ENCODE measurements around the gene PSMC3.

PSMC3 gene

GRCh38 chr11:47440054-47440476 is 13.8 kb upstream of the PSMC3 start:
- Histone ChIP-seq H3K4me3 (ENCODE audit: low read length) (no peak overlapping the region), H3K36me3 (ENCODE audit: control insufficient read depth, insufficient read depth, low read length) (no peaks in the 10 kb centered on the region), H3K27me3 (ENCODE audit: control insufficient read depth, insufficient read depth, low read length) (no peaks in the 10 kb centered on the region), H3K4me1 (ENCODE audit: control insufficient read depth, insufficient read depth, low read length) (peaks cover 7% of the 10 kb centered on the region), H3K9ac (ENCODE audit: low read length) (no peak overlapping the region), H3K9me3 (ENCODE audit: control insufficient read depth, low read length) (no peaks in the 10 kb centered on the region)

GRCh38 chr11:47438721-47439120 is 12.5 kb upstream of the PSMC3 start:
- Histone ChIP-seq H3K36me3 (ENCODE audit: control insufficient read depth, insufficient read depth, low read length) (no peaks in the 10 kb centered on the region), H3K9me3 (ENCODE audit: control insufficient read depth, low read length) (no peaks in the 10 kb centered on the region), H3K27me3 (ENCODE audit: control insufficient read depth, insufficient read depth, low read length) (no peaks in the 10 kb centered on the region), H3K4me3 (ENCODE audit: low read length) (no peak overlapping the region), H3K9ac (ENCODE audit: low read length) (no peak overlapping the region), H3K4me1 (ENCODE audit: control insufficient read depth, insufficient read depth, low read length) (peaks cover 7% of the 10 kb centered on the region)

DNA sequence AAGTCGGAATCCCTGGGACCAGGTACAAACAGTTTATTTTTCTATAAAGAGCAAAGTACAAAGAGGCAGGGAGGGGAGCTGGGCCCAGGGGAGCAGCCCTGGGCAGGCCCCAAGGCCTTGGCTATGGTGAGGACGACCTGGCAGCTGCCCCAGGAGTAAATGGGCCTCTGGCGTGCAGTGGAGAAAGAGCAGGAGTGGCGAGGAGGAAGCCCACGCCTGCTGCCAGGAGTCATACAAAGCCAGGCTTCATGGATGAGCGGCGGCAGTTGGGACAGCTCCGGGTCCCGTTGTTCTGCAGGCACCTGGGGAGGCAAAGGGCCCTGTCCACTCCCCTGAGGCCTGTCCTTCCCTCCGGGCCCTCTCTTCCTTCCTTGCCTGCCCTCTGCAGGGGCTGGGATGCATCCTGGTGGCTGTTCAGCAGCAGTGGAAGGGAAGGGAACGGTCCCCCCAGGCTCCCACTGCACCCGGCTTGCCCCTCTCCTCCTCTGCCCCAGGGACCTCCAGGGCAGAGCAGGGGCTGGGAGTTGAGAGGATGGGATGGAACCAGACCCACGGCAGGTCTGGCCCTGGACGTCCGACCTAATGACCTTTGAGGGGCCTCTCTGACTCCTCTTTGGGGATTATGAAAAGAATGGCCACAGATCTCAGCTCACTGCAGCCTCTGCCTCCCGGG is 11.6 kb upstream of the PSMC3 start:
- no peak overlapping the region for H3K4me3 ChIP-seq (ENCODE audit: low read length)
- peaks cover 7% of the 10 kb centered on the region for H3K4me1 ChIP-seq (ENCODE audit: control insufficient read depth, insufficient read depth, low read length)
- no peaks in the 10 kb centered on the region for H3K27me3 ChIP-seq (ENCODE audit: control insufficient read depth, insufficient read depth, low read length)
- H3K36me3 ChIP-seq (ENCODE audit: control insufficient read depth, insufficient read depth, low read length), result no peaks in the 10 kb centered on the region
- no peaks in the 10 kb centered on the region for H3K9me3 ChIP-seq (ENCODE audit: control insufficient read depth, low read length)
- H3K9ac ChIP-seq (ENCODE audit: low read length), result no peak overlapping the region

- H3K27me3 ChIP-seq (ENCODE audit: control insufficient read depth, insufficient read depth, low read length), result no peaks in the 10 kb centered on the region
- H3K9me3 ChIP-seq (ENCODE audit: control insufficient read depth, low read length), result no peaks in the 10 kb centered on the region
- peaks cover 7% of the 10 kb centered on the region for H3K4me1 ChIP-seq (ENCODE audit: control insufficient read depth, insufficient read depth, low read length)
- H3K4me3 ChIP-seq (ENCODE audit: low read length), result no peak overlapping the region
- no peak overlapping the region for H3K9ac ChIP-seq (ENCODE audit: low read length)
- no peaks in the 10 kb centered on the region for H3K36me3 ChIP-seq (ENCODE audit: control insufficient read depth, insufficient read depth, low read length)
Measured at GRCh38 chr11:47437218-47437745, 11.0 kb upstream of the PSMC3 start.

DNA sequence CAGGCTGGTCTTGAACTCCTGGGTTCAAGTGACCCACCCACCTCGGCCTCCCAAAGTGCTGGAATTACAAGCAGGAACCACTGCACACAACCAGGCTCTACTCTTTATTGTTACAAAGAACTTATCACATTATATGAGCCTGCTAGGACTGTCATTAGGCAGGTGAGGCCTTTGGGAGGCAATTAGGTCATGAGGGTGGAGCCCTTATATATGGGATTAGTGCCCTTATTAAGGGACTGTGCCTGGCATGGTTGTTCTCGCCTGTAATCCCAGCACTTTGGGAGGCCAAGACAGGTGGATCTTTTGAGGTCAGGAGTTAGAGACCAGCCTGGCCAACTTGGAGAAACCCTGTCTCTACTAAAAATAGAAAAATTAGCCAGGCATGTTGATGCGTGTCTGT is 10.5 kb upstream of the PSMC3 start:
- no peaks in the 10 kb centered on the region for H3K36me3 ChIP-seq (ENCODE audit: control insufficient read depth, insufficient read depth, low read length)
- no peak overlapping the region for H3K9ac ChIP-seq (ENCODE audit: low read length)
- H3K27me3 ChIP-seq (ENCODE audit: control insufficient read depth, insufficient read depth, low read length), result no peaks in the 10 kb centered on the region
- no peaks in the 10 kb centered on the region for H3K9me3 ChIP-seq (ENCODE audit: control insufficient read depth, low read length)
- no peak overlapping the region for H3K4me3 ChIP-seq (ENCODE audit: low read length)
- peaks cover 7% of the 10 kb centered on the region for H3K4me1 ChIP-seq (ENCODE audit: control insufficient read depth, insufficient read depth, low read length)

DNA sequence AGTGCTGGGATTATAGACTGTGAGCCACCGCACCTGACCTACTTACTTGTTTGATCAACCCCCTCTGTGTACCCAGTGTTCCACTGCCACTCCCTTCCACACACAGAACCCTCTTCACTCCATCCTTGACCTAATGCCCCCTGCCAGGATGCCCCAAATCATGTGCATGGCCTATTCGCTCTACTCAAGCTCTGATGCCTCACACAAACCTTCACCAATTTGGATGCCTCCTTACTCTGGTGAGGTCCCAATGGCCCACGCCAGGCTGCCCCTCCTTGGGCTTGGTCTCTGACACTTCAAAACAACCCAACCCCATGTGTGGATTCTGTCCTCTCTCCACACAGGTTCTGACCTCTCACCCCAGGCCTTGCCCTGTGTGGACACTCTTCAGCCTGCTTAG is 9.4 kb upstream of the PSMC3 start:
- Histone ChIP-seq H3K4me3 (ENCODE audit: low read length) (no peak overlapping the region), H3K9me3 (ENCODE audit: control insufficient read depth, low read length) (no peaks in the 10 kb centered on the region), H3K27me3 (ENCODE audit: control insufficient read depth, insufficient read depth, low read length) (no peaks in the 10 kb centered on the region), H3K9ac (ENCODE audit: low read length) (no peak overlapping the region), H3K36me3 (ENCODE audit: control insufficient read depth, insufficient read depth, low read length) (no peaks in the 10 kb centered on the region), H3K4me1 (ENCODE audit: control insufficient read depth, insufficient read depth, low read length) (peaks cover 7% of the 10 kb centered on the region)

DNA sequence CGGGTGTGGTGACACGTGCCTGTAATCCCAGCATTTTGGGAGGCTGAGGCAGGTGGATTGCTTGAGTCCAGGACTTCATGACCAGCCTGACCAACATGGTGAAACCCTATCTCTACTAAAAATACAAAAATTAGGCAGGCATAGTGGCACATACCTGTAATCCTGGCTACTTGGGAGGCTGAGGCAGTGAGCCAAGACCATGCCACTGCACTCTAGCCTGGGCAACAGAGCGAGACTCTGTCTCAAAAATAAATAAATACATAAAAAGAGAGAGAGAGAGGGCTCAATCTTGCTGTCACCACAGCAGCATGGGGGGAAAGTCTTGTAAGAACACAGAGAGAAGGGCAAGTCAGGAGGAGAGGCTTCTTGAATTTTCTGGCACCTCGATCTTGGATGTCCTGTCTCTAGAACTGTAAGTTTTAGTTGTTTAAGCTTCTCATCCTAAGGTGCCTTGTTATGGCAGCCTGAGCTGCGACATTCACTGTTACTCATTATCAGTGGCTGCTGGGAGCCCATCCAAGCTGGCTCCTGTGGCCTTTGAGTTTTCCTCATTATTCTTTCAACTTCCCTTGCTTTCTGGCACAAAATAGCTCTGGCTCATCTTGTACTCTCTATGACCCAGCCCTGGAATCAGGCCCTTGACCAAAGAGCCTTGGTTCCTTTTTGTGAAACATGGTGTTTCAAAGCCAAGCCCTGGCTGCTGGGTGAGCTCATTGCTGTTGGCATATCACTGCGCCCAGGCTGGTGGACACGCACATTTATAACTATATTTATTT is 8.0 kb upstream of the PSMC3 start:
- H3K9ac ChIP-seq (ENCODE audit: low read length), result no peak overlapping the region
- H3K27me3 ChIP-seq (ENCODE audit: control insufficient read depth, insufficient read depth, low read length), result no peaks in the 10 kb centered on the region
- H3K36me3 ChIP-seq (ENCODE audit: control insufficient read depth, insufficient read depth, low read length), result no peaks in the 10 kb centered on the region
- no peaks in the 10 kb centered on the region for H3K9me3 ChIP-seq (ENCODE audit: control insufficient read depth, low read length)
- no peak overlapping the region for H3K4me3 ChIP-seq (ENCODE audit: low read length)
- H3K4me1 ChIP-seq (ENCODE audit: control insufficient read depth, insufficient read depth, low read length), result peaks cover 7% of the 10 kb centered on the region

DNA sequence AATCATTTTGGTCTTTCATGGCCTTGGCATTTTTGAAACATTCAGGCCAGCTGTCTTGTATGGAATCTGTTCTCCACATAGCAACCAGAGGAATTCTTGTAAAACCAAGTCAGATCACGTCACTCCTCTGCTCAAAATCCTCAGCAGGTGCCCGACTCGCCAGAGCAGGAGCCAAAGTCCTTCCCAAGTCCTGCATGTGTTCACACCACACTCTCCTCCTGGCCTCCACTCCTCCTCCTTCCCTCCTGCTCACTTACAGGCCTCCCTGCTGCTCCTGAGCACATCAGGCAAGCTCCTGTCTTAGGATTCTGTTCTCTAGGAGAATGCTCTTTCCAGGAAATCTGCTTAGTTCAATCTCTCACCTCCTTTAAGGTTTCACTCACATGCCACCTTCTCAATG is 6.9 kb upstream of the PSMC3 start:
- Histone ChIP-seq H3K9ac (ENCODE audit: low read length) (no peak overlapping the region), H3K27me3 (ENCODE audit: control insufficient read depth, insufficient read depth, low read length) (no peaks in the 10 kb centered on the region), H3K4me3 (ENCODE audit: low read length) (no peak overlapping the region), H3K4me1 (ENCODE audit: control insufficient read depth, insufficient read depth, low read length) (peaks cover 7% of the 10 kb centered on the region), H3K36me3 (ENCODE audit: control insufficient read depth, insufficient read depth, low read length) (no peaks in the 10 kb centered on the region), H3K9me3 (ENCODE audit: control insufficient read depth, low read length) (no peaks in the 10 kb centered on the region)

DNA sequence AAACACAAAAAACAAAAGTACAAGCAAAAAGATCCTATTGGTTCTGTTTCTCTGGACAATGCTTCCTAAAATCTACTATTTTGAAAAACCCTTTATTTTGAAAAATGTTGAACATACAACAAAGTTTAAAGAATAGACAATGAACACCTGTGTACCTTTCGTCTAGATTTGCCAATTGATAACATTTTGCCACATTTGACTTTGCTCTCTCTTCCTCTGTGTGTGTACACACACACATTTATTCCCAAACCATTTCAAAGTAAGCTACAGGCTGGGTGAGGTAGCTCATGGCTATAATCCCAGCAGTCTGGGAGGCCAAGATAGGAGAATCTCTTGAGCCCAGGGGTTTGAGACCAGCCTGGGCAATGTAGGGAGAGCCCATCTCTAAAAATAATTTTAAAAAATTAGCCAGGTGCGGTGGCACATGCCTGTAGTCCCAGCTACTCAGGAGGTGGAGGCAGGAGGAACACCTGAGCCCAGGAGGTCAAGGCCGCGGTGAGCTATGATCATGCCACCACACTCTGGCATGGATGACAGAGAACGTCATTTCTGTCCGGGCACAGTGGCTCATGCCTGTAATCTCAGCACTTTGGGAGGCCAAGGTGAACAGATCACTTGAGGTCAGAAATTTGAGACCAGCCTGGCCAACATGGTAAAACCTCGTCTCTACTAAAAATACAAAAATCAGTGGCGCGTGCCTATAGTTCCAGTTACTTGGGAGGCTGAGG is 5.3 kb upstream of the PSMC3 start:
- Histone ChIP-seq H3K4me3 (ENCODE audit: low read length) (no peak overlapping the region), H3K9ac (ENCODE audit: low read length) (no peak overlapping the region), H3K4me1 (ENCODE audit: control insufficient read depth, insufficient read depth, low read length) (no peaks in the 10 kb centered on the region), H3K9me3 (ENCODE audit: control insufficient read depth, low read length) (no peaks in the 10 kb centered on the region), H3K27me3 (ENCODE audit: control insufficient read depth, insufficient read depth, low read length) (no peaks in the 10 kb centered on the region), H3K36me3 (ENCODE audit: control insufficient read depth, insufficient read depth, low read length) (no peaks in the 10 kb centered on the region)

GRCh38 chr11:47430524-47430923 is 4.3 kb upstream of the PSMC3 start:
- Histone ChIP-seq H3K36me3 (ENCODE audit: control insufficient read depth, insufficient read depth, low read length) (no peaks in the 10 kb centered on the region), H3K9ac (ENCODE audit: low read length) (no peak overlapping the region), H3K9me3 (ENCODE audit: control insufficient read depth, low read length) (no peaks in the 10 kb centered on the region), H3K4me1 (ENCODE audit: control insufficient read depth, insufficient read depth, low read length) (peaks cover 1% of the 10 kb centered on the region), H3K4me3 (ENCODE audit: low read length) (no peak overlapping the region), H3K27me3 (ENCODE audit: control insufficient read depth, insufficient read depth, low read length) (no peaks in the 10 kb centered on the region)

GRCh38 chr11:47425611-47426010 is 628 bp downstream of the PSMC3 start:
- peaks cover 11% of the 10 kb centered on the region for H3K4me1 ChIP-seq (ENCODE audit: control insufficient read depth, insufficient read depth, low read length)
- H3K4me3 ChIP-seq (ENCODE audit: low read length), result peak overlapping the region; percentile 48
- no peaks in the 10 kb centered on the region for H3K9me3 ChIP-seq (ENCODE audit: control insufficient read depth, low read length)
- peaks cover 14% of the 10 kb centered on the region for H3K36me3 ChIP-seq (ENCODE audit: control insufficient read depth, insufficient read depth, low read length)
- H3K27me3 ChIP-seq (ENCODE audit: control insufficient read depth, insufficient read depth, low read length), result no peaks in the 10 kb centered on the region
- peak overlapping the region; percentile 76 for H3K9ac ChIP-seq (ENCODE audit: low read length)

Measured in mucosa of stomach (tissue), 1 donor.